Fibroblast of pulmonary artery (primary cell): Measurements from ENCODE around the gene PAPLN.

Experiments used
- DNase-seq: peaks from one replicate; pipeline ENCODE4 v3.0.0-alpha.2; 2010; ENCODE audit warnings: low read depth
- H3K4me3 ChIP-seq: replicated peaks from 2 replicates; pipeline ENCODE4 v1.5.1; 2011; ENCODE audit warnings: low read depth, mild to moderate bottlenecking, control low read depth, low read length, moderate library complexity
- CTCF ChIP-seq: IDR thresholded peaks from 2 replicates; pipeline ENCODE4 v1.5.1; 2011; ENCODE audit warnings: mild to moderate bottlenecking, control low read depth, low read length, inconsistent platforms; ENCODE audit errors: missing control alignments

Gene PAPLN

GRCh38 chr14:73250781-73251500 lies 13.6 kb downstream of the PAPLN start:
- no peak for DNase-seq
- H3K4me3 ChIP-seq = no peak overlapping the region
- no peak for TF ChIP-seq CTCF

GRCh38 chr14:73251516-73252215 lies 14.4 kb downstream of the PAPLN start:
- no peak for TF ChIP-seq CTCF
- DNase-seq = no peak
- no peak overlapping the region for H3K4me3 ChIP-seq

- no peak overlapping the region for H3K4me3 ChIP-seq
- no peak for TF ChIP-seq CTCF
- no peak for DNase-seq
These were observed 15.4 kb downstream of the PAPLN start for GRCh38 chr14:73252491-73253322.

- TF ChIP-seq CTCF = no peak
- no peak for DNase-seq
- H3K4me3 ChIP-seq = no peak overlapping the region
These were observed 16.0 kb downstream of the PAPLN start for GRCh38 chr14:73253323-73253610.

- no peak overlapping the region for H3K4me3 ChIP-seq
- DNase-seq = no peak
- TF ChIP-seq CTCF = no peak
These were observed 16.4 kb downstream of the PAPLN start for GRCh38 chr14:73253721-73254120.

GRCh38 chr14:73254247-73255004 lies 17.1 kb downstream of the PAPLN start:
- H3K4me3 ChIP-seq = no peak overlapping the region
- no peak for DNase-seq
- no peak for TF ChIP-seq CTCF
